ENCODE results near the gene CLASP1.
"Not testable (repeated sequence)": the region's sequence is repeated elsewhere in the genome, so short reads cannot be mapped to it uniquely, and the experiment has no call there.

CLASP1 gene

DNA sequence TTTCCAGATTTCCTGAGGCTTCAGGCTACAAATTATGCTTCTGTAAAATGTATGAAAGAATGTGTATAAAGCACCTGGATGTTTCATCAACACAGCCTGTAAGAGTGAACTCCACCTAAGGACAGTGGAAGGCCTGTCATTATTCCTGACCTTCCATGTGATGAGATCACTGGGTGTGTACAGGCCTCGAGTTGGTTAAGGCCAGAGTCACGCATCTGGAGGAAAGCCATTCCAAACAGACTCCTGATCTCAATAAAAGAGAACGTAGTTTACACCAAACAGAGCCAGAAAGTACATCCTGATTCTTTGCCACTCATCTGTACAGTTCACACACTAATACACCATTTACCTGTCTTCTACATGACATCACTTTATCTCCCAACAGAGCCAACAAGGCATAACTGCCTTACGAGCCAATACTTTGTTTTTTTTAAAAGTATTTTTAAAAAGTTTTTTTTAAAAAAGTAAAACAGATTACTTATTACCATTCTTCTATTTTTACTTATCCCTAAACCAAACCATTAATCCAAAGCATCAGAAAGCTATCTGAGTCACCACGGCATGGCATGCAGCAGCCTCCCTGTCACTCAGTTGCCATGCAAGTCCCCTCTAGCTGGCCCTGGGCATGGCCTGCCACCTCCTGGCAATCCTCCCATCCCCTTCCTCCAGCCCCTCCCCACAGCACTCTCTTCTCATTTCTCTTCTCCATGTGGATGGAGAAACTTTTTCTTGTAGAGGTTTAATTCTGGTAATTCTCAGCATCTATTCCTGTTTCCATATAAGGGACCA is 285.4 kb downstream of the CLASP1 start:
- DNase-seq = no peak

GRCh38 chr2:121362774-121363173 is 286.5 kb downstream of the CLASP1 start:
- DNase-seq = no peak

DNA sequence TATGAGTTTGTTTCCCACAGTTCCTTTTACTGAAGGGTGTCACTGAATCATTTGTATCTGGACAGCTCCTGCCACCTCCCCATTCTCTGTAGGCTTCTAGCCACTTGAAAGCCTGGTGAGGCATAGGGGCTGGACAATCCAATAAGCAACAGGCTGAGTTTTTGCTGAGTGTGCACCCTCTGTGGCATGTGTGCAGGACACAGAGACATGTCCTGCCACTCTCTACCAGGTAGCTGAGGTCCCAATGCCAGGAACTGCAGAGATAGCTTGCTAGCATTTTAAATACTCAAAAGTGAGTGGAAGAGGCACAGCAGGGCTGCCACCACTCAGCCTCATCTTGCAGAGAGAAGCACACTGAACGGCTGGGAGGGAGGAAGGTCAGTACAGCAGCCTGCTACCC is 287.0 kb downstream of the CLASP1 start:
- no peak for DNase-seq

DNA sequence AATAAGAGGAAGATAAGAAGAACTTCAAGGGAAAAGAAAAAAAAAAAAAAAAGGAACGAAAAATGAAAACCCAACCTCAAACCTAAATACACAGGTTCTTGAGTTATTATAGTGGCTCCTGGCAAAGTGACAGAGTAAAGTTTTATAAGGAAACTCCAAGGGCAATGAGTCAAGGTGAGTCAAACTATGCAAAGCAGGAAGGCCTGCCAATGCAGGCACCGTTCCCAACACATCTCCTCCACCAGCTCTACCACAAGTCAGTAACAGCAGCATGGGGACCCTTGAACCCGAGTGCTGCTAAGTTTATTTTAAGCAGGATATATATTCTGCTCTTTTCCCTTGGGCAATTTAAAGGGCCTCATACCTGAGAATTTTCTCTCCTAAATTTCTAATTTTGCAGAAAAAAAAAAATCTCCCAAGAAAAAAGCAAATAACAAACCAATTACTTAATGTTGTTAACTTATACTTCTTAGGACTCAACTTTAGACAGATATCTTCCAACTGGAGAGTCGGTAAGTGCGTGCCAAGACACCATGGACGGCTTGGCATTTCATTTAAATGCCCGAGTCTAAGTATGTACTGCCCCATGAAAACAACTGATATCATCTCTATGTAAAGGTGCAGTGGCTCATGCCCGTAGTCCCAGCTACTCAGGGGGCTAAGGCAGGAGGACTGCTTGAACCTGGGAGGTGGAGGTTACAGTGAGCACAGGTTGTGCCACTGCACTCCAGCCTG is 288.5 kb downstream of the CLASP1 start:
- DNase-seq = peak; percentile 25 to 75

- no peak for DNase-seq
These were observed 289.3 kb downstream of the CLASP1 start for GRCh38 chr2:121359716-121360565.

DNA sequence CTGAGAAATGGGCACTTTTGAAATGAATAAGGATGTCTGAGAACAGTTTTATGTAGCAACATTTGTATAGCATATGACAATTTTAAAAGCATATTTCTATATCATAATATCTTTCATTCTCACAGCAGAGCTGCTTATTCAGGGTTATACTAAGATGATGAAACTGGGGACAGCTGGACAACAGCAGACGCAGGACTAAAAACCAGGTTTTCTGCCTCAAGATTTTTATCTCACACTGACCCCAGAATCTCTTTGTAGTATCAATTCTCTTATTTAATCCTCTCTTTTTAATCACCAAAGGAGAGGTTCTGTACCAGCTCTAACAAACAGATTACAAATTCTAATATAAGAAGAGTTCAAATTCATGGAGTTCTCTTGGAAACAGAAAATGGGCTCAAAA is 290.1 kb downstream of the CLASP1 start:
- DNase-seq = no peak

DNA sequence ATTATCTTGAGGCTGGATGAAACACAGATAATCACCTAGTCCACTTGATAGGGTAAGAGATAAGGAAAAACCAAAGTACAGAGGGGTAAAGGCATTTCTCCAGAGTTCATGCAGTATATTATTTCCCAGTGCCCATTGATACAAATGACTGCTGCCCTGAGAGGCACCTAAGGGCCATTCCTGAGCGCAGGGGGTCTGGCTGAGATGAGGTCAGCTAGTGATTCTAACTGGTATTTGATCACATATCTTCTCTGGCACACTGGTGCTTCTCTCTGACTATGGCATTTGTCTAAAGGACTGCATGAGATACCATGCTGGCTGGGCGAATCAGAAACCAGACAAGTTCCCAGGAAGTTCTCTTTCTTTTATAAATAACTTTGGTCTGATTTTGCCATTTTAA is 291.0 kb downstream of the CLASP1 start:
- DNase-seq = no peak

GRCh38 chr2:121356058-121356640 is 293.1 kb downstream of the CLASP1 start:
- peak in 1 of 2 experiments; percentile 61 for DNase-seq

- DNase-seq = no peak
These were observed 293.8 kb downstream of the CLASP1 start for GRCh38 chr2:121355488-121355887.

DNA sequence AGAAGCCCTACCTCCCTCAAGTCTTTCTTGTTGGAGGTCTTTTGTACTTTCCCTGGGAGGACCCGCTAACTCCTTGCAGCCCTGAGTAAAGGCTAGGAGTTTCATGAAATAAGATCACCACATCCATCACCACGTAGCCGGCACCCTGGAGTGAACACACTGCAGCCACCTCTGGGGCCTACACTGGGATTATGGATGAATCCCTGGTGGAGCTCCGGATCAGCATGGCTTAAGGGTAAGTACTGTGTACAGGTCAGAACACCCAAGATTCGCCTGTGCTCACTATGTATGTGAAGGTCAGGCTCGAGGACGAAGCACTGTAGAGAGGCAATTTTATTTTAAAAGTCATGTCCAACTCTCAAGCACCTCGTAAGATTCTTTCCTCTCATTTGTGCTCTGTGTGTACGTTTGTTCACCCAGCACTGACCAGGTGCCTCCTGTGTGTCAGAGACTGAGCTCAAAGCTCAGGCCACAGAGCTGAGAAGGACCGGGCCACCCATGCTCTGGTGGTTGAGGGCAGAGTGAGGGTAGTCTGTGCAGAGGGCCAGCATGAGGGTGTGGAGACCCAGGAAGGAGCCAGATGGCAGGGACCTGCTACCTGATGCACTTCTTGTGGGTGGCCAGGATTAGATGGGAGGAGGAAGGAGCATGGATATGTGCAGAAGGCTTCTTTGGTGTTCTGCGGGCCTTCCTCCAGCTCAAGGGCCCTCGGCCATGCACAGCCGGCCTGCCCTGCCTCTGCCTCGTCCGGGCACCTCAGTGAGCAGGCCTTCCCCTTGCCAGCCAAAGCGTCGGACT is 297.5 kb downstream of the CLASP1 start:
- DNase-seq = no peak

GRCh38 chr2:121350890-121351289 is 298.4 kb downstream of the CLASP1 start:
- DNase-seq = no peak

GRCh38 chr2:121350402-121350775 is 298.9 kb downstream of the CLASP1 start:
- DNase-seq = no peak

DNA sequence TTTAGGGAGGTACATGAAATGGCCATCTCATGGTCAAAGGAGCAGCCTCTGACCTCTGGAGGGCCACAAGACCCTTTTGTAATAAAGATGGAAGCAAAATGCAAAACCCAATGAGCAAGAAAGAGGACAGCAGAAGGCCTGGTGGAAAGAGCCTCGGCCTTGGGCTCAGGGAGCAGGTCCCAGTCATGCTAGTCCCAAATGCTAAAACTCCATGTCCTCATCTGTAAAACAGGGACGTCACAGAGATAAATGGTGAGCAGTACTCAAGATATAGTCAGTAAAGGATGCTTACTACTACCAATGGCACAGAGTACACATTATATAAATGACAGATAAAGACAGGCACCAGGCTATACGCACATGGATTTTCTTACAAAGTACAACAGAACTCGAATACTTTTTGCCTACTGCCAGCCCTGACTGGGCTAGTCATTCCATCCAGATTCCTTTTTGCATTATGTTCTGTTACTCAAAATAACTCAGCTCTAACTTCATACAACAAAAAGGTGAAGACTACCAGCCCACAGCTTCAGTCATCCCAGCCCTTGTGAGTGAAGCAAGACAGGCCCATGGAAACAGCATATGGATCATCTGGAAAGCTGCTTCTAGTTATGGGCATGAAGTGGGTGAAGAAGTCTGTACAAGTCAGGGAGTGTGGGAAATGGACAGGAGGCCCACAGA is 299.4 kb downstream of the CLASP1 start:
- no peak for DNase-seq

DNA sequence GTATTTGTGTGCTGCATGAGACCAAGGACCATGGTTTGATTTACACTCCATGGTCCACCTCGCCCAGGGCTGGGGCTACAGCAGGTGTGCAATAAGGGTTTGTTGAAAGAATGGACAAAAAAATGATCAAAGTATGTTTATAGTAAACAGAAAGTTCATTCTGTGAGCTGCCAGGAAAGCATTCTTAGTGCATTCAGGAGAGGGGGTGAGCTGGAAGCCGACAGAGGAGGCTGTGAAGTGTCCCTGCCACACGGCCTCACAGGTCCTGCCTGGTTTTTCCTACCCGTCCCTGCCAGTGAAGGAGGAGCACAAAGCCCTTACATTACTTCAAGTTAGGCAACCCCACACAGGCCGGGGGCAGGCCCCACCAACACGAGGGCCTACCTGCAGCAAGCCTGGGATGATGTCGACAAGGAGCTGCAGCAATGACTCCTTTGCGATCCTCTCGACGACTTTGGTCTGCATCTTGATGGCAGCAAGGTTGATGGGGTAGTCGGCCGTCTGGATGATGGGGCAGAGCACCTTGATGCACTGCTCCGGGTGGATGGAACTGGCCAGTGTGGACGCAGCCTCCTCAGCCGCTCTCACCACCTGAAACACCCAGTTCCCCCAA is 301.0 kb downstream of the CLASP1 start:
- DNase-seq = no peak

- no peak for DNase-seq
These were observed 302.4 kb downstream of the CLASP1 start for GRCh38 chr2:121346859-121347258.

GRCh38 chr2:121346407-121346806 is 302.9 kb downstream of the CLASP1 start:
- no peak for DNase-seq

- DNase-seq = no peak
These were observed 303.4 kb downstream of the CLASP1 start for GRCh38 chr2:121345887-121346286.

DNA sequence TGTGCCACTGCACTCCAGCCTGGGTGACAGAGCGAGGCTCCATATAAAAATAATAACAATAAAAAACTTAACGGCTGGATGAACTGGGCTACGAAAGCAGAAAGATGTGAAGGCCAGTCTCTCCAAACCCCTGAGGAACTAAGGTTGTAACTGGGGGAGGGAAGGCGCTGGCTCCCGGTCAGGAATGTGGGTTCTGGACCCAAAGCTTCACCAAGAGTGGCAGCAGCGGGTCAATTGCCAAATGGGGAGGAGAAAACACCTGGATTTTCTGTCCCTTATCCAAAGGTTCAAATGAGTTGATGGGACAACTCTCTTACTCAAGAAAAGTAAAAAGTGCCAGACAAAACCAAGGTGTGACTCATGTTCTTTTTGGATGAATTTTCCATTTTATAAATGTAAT is 304.2 kb downstream of the CLASP1 start:
- DNase-seq = no peak

DNA sequence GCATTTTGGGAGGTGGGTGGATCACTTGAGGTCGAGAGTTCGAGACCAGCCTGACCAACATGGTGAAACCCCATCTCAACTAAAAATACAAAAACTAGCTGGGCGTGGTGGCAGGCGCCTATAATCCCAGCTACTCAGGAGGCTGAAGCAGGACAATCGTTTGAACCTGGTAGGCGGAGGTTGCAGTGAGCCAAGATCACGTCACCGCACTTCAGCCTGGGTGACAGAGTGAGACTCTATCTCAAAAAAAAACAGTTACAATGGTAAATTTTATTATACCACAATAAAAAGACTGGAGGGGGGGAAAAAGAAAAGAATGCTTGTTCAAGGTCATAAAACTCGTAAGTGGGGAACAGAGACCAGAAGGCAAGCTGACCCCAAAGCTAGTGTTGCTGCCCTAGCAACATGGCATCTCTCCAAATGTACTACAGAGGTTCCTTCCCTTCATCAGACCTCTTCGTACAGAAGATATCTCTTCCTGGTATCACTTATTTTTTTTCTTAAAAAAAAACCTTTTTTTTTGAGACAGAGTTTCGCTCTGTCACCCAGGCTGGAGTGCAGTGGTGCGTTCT is 305.3 kb downstream of the CLASP1 start:
- not testable (repeated sequence) for DNase-seq

DNA sequence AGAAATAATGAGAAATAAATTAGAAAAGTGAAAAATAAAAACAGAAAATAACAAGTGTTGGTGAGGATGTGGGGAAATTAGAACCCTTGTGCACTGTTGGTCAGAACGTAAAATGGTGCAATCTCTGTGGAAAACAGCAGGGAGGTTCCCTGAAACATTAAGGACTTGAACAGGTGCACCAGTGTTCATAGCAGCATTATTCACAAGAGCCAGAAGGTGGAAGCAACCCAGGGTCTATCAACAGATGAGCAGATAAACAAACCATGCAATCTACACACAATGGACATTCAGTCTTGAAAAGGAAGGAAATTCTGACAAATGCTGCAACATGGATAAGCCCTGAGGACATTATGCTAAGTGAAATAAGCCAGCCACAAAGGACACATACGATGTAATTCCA is 306.1 kb downstream of the CLASP1 start:
- no peak for DNase-seq

GRCh38 chr2:121342751-121343150 is 306.5 kb downstream of the CLASP1 start:
- no peak for DNase-seq
